CD4-positive, alpha-beta memory T cell (primary cell): ENCODE measurements around the gene ARAP1. TPM values are rescaled to one million over a fixed set of nuclear protein-coding genes. Genes with fewer than 3 reads are reported as not detected.

Source experiments
- CTCF ChIA-PET: fragments of 350-600 bp; sonication (Branson Sonifier 250); formaldehyde crosslinking; loops from one replicate; lab custom pipeline; 2021; ENCODE audit warnings: inconsistent platforms; ENCODE audit not compliant: partially characterized antibody; lab: Charles Lee
- POLR2A ChIA-PET: fragments of 350-600 bp; sonication (Branson Sonifier 250); formaldehyde crosslinking; loops from one replicate; lab custom pipeline; 2021; ENCODE audit not compliant: partially characterized antibody; lab: Charles Lee
- DNase-seq, 5 donors: peaks; one replicate each; pipeline versions ENCODE4 v3.0.0 to v3.0.0-alpha.2; 2020 to 2022; ENCODE audit warnings: mixed read lengths in 1 of 5
- H3K27ac ChIP-seq: one replicate; pipeline ENCODE4 v1.7.0; 2013; ENCODE audit warnings: low read depth, low read length
- H3K27me3 ChIP-seq: 2 replicates; pipeline ENCODE4 v1.7.0; 2013; ENCODE audit warnings: mild to moderate bottlenecking, low read length, moderate library complexity; ENCODE audit not compliant: insufficient read depth
- H3K36me3 ChIP-seq: 2 replicates; pipeline ENCODE4 v1.7.0; 2013; ENCODE audit warnings: mild to moderate bottlenecking, low read length, moderate library complexity; ENCODE audit not compliant: insufficient read depth
- H3K4me1 ChIP-seq: 2 replicates; pipeline ENCODE4 v1.7.0; 2013; ENCODE audit warnings: mild to moderate bottlenecking, low read length, moderate library complexity; ENCODE audit not compliant: insufficient read depth
- H3K4me3 ChIP-seq, 2 donors: one replicate each; pipeline ENCODE4 v1.7.0; 2013; ENCODE audit warnings: low read length in 2 of 2, mild to moderate bottlenecking in 1 of 2
- H3K9me3 ChIP-seq, 2 donors: one replicate each; pipeline ENCODE4 v1.7.0; 2013; ENCODE audit warnings: low read length in 2 of 2, control low read depth in 1 of 2; ENCODE audit not compliant: control insufficient read depth in 1 of 2
- H3K27ac Mint-ChIP-seq, 7 donors: one replicate each; pipeline ENCODE4 v1.8.0; 2020 to 2021; ENCODE audit warnings: mixed read lengths in 7 of 7, mild to moderate bottlenecking in 6 of 7, inconsistent platforms in 3 of 7, moderate library complexity in 3 of 7
- H3K27me3 Mint-ChIP-seq, 2 donors: one replicate each; pipeline ENCODE4 v1.8.0; 2020 to 2021; ENCODE audit warnings: mixed read lengths in 2 of 2
- H3K36me3 Mint-ChIP-seq, 2 donors: one replicate each; pipeline ENCODE4 v1.8.0; 2020 to 2021; ENCODE audit warnings: mixed read lengths in 2 of 2, inconsistent platforms in 1 of 2, mild to moderate bottlenecking in 1 of 2
- H3K4me1 Mint-ChIP-seq, 4 donors: one replicate each; pipeline ENCODE4 v1.8.0; 2020 to 2021; ENCODE audit warnings: mixed read lengths in 4 of 4, mild to moderate bottlenecking in 1 of 4
- H3K4me3 Mint-ChIP-seq, 8 donors: one replicate each; pipeline ENCODE4 v1.8.0; 2020 to 2021; ENCODE audit warnings: mixed read lengths in 8 of 8, mild to moderate bottlenecking in 7 of 8, moderate library complexity in 6 of 8, inconsistent platforms in 3 of 8
- H3K9me3 Mint-ChIP-seq, 8 donors: one replicate each; pipeline ENCODE4 v1.8.0; 2020 to 2021; ENCODE audit warnings: mixed read lengths in 8 of 8, mild to moderate bottlenecking in 5 of 8, inconsistent platforms in 3 of 8, moderate library complexity in 1 of 8
- intact Hi-C: fragments of 100-400 bp; cut with micrococcal nuclease; formaldehyde crosslinking; loops from one replicate; pipeline ENCODE4 v1.15.1; 2023
- polyA plus RNA-seq, 2 donors: library from polyadenylated mRNA; unstranded; fragments of 300-500 nt; fragmentation: Illumina TruSeq; gene quantifications; one replicate each; pipeline ENCODE4 v1.2.3, GENCODE V29; 2021
- total RNA-seq, 2 experiments: library from RNA; stranded (reverse); gene quantifications; one replicate each; pipeline ENCODE4 v1.2.3, GENCODE V29; 2021

ARAP1 gene
- total and polyA plus RNA-seq, 4 experiments from 2014 or later, result 9.5 to 157 (median 90.1) TPM

- DNase-seq, result peak in 1 of 5 donors; percentile 35
- H3K4me3 Mint-ChIP-seq, result no peak overlapping the region
- Histone ChIP-seq H3K4me3 (no peak overlapping the region), H3K9me3 (no peaks in the 10 kb centered on the region), H3K4me1 (no peaks in the 10 kb centered on the region), H3K27me3 (no peaks in the 10 kb centered on the region), H3K36me3 (peaks cover 91% of the 10 kb centered on the region), H3K27ac (no peak overlapping the region)
- no peaks in the 10 kb centered on the region for H3K9me3 Mint-ChIP-seq
- no peak overlapping the region for H3K27ac Mint-ChIP-seq
- peaks cover 49 to 86% of the 10 kb centered on the region in 2 donors for H3K36me3 Mint-ChIP-seq
- POLR2A ChIA-PET, result interaction anchor here (0.6 to 2.0 kb wide), 2 partner anchors 13 to 48 kb away, joined by 3 to 5 read pairs; no protein-coding TSS in a partner anchor
- H3K4me1 Mint-ChIP-seq, result peaks cover 0 to 5% (median 0%) of the 10 kb centered on the region in 4 donors
- CTCF ChIA-PET, result no interaction called here
- H3K27me3 Mint-ChIP-seq, result no peaks in the 10 kb centered on the region
- intact Hi-C loops, result no loop called here
Measured at GRCh38 chr11:72703267-72704008, 48.8 kb downstream of the ARAP1 start.

GRCh38 chr11:72702577-72703241, 49.5 kb downstream of the ARAP1 start:
- DNase-seq, result no peak
- POLR2A ChIA-PET, result interaction anchor here (0.6 to 2.0 kb wide), 2 partner anchors 14 to 47 kb away, joined by 3 to 5 read pairs; no protein-coding TSS in a partner anchor
- H3K36me3 Mint-ChIP-seq, result peaks cover 47 to 83% of the 10 kb centered on the region in 2 donors
- H3K27me3 ChIP-seq, result no peaks in the 10 kb centered on the region
- no peak overlapping the region for H3K4me3 ChIP-seq
- no peaks in the 10 kb centered on the region for H3K9me3 Mint-ChIP-seq
- H3K27ac Mint-ChIP-seq, result peak overlapping the region in 3 of 7 donors; percentile 36 to 73 (median 42)
- H3K4me1 ChIP-seq, result no peaks in the 10 kb centered on the region
- no peak overlapping the region for H3K27ac ChIP-seq
- H3K27me3 Mint-ChIP-seq, result no peaks in the 10 kb centered on the region
- peaks cover 91% of the 10 kb centered on the region for H3K36me3 ChIP-seq
- H3K9me3 ChIP-seq, result no peaks in the 10 kb centered on the region
- intact Hi-C loops, result no loop called here
- CTCF ChIA-PET, result no interaction called here
- H3K4me3 Mint-ChIP-seq, result no peak overlapping the region
- peaks cover 0 to 5% (median 0%) of the 10 kb centered on the region in 4 donors for H3K4me1 Mint-ChIP-seq

DNA sequence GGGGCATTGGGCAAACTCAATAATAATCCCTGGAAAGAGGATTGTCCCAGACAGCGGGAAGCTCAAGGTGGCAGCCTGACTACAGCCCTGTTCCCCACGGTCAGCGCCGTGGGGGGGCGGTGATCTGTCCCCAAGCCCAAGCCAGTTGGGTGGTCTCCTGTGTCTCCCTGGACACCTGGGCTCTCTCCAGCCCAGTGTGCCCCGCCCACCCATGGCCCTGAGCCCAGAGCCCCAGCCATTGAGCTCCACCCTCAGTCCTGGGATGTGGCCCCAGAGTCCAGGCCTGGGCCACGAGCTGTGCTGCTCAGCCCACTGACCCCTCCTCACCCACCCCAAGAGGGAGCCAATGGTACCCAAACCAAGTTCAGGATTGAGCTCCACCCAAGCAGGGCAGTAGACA, 50.1 kb downstream of the ARAP1 start:
- H3K36me3 ChIP-seq, result peaks cover 88% of the 10 kb centered on the region
- peaks cover 41 to 81% of the 10 kb centered on the region in 2 donors for H3K36me3 Mint-ChIP-seq

DNA sequence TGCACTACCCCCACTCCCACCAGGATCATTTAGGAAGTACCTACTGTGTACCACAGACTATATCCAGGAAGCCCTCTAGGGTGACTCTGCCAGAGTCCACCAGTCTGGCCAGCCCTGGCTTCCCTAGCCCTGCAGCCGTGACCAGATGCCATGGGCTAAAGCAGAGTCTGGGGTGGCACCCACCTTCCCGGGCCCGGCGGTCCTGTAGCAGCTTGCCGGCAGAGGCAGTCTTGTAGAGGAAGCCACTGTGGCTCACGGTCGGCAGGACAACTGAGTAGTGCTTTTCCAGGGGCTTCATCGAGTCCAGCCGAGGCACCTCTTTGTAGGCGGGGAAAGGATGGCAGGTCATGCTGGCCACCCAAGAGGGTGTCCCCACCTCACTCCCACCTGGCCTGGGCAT, 50.7 kb downstream of the ARAP1 start:
- no peaks in the 10 kb centered on the region for H3K4me1 ChIP-seq
- no peaks in the 10 kb centered on the region for H3K9me3 ChIP-seq
- no peak overlapping the region for H3K4me3 ChIP-seq
- no peaks in the 10 kb centered on the region for H3K9me3 Mint-ChIP-seq
- intact Hi-C loops, result no loop called here
- no peak overlapping the region for H3K27ac Mint-ChIP-seq
- DNase-seq, result peak in 1 of 5 donors; percentile 17
- ChIA-PET POLR2A (no interaction called here), CTCF (interaction anchor here (1.0 kb wide), 1 partner anchor 18 kb away, joined by 4 read pairs; no protein-coding TSS in a partner anchor)
- H3K27me3 ChIP-seq, result no peaks in the 10 kb centered on the region
- H3K27me3 Mint-ChIP-seq, result no peaks in the 10 kb centered on the region
- H3K36me3 ChIP-seq, result peaks cover 86% of the 10 kb centered on the region
- no peak overlapping the region for H3K27ac ChIP-seq
- H3K4me1 Mint-ChIP-seq, result peaks cover 0 to 5% (median 0%) of the 10 kb centered on the region in 4 donors
- no peak overlapping the region for H3K4me3 Mint-ChIP-seq
- peaks cover 35 to 78% of the 10 kb centered on the region in 2 donors for H3K36me3 Mint-ChIP-seq

More for the DNA sequence above, 50.1 kb downstream of the ARAP1 start:
- no peak overlapping the region for H3K4me3 Mint-ChIP-seq
- peaks cover 0 to 5% (median 0%) of the 10 kb centered on the region in 4 donors for H3K4me1 Mint-ChIP-seq
- Histone ChIP-seq H3K27ac (no peak overlapping the region), H3K4me3 (no peak overlapping the region), H3K4me1 (no peaks in the 10 kb centered on the region), H3K27me3 (no peaks in the 10 kb centered on the region), H3K9me3 (no peaks in the 10 kb centered on the region)
- peak overlapping the region in 1 of 7 donors; percentile 18 for H3K27ac Mint-ChIP-seq
- H3K27me3 Mint-ChIP-seq, result no peaks in the 10 kb centered on the region
- no peaks in the 10 kb centered on the region for H3K9me3 Mint-ChIP-seq
- ChIA-PET POLR2A (interaction anchor here (2.0 kb wide), 1 partner anchor 14 kb away, joined by 5 read pairs; no protein-coding TSS in a partner anchor), CTCF (interaction anchor here (1.0 kb wide), 1 partner anchor 19 kb away, joined by 4 read pairs; no protein-coding TSS in a partner anchor)
- DNase-seq, result no peak
- intact Hi-C loops, result no loop called here

- CTCF ChIA-PET, result interaction anchor here (1.0 kb wide), 1 partner anchor 25 kb away, joined by 3 read pairs; no protein-coding TSS in a partner anchor
Measured at GRCh38 chr11:72700146-72700545, 52.1 kb downstream of the ARAP1 start.

DNA sequence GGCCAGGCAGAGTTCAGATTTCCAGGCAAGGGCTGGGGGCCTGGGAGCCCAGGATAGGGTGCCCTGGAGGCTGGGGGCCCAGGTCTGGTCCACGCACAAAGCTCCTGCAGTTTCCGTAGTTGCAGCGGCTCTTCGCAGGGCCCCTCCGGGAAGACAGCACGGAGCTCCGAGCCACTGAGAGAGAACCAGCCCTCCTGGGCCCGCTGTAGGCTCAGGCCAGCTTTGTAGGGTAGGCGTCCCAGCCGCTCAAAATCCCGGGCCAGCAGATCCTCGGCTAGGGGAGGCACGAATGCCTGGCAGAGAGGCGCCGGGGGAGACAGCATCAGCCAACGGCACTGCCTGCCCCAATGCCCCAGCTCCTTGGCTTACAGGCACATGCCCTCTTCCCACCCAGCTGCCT, 54.4 kb downstream of the ARAP1 start:
- Mint-ChIP-seq H3K4me1 (peaks cover 0 to 2% (median 0%) of the 10 kb centered on the region in 4 donors), H3K4me3 (no peak overlapping the region), H3K27me3 (no peaks in the 10 kb centered on the region), H3K27ac (no peak overlapping the region), H3K9me3 (no peaks in the 10 kb centered on the region), H3K36me3 (peaks cover 44 to 81% of the 10 kb centered on the region in 2 donors)
- intact Hi-C loops, result no loop called here
- Histone ChIP-seq H3K9me3 (no peaks in the 10 kb centered on the region), H3K4me3 (no peak overlapping the region), H3K27ac (no peak overlapping the region), H3K4me1 (no peaks in the 10 kb centered on the region), H3K36me3 (peaks cover 93% of the 10 kb centered on the region), H3K27me3 (no peaks in the 10 kb centered on the region)
- CTCF ChIA-PET, result no interaction called here
- POLR2A ChIA-PET, result interaction anchor here (1.3 kb wide), 1 partner anchor 23 kb away, joined by 3 read pairs; no protein-coding TSS in a partner anchor
- no peak for DNase-seq

More at GRCh38 chr11:72700146-72700545, 52.1 kb downstream of the ARAP1 start:
- H3K27me3 Mint-ChIP-seq, result no peaks in the 10 kb centered on the region
- no peaks in the 10 kb centered on the region for H3K4me1 ChIP-seq
- no peak overlapping the region for H3K27ac ChIP-seq
- peaks cover 33 to 76% of the 10 kb centered on the region in 2 donors for H3K36me3 Mint-ChIP-seq
- H3K4me3 Mint-ChIP-seq, result no peak overlapping the region
- H3K4me1 Mint-ChIP-seq, result no peaks in the 10 kb centered on the region
- peak in 1 of 5 donors; percentile 28 for DNase-seq
- no peaks in the 10 kb centered on the region for H3K27me3 ChIP-seq
- no peaks in the 10 kb centered on the region for H3K9me3 ChIP-seq
- H3K4me3 ChIP-seq, result no peak overlapping the region
- H3K36me3 ChIP-seq, result peaks cover 86% of the 10 kb centered on the region
- H3K27ac Mint-ChIP-seq, result peak overlapping the region in 4 of 7 donors; percentile 2 to 85 (median 54)
- no peaks in the 10 kb centered on the region for H3K9me3 Mint-ChIP-seq
- POLR2A ChIA-PET, result no interaction called here
- intact Hi-C loops, result no loop called here
